ENCODE results near the gene CDKL4.

The CDKL4 gene

GRCh38 chr2:39150890-39151497, 92.8 kb downstream of the CDKL4 start:
- no peaks in the 10 kb centered on the region for H3K4me1 ChIP-seq (ENCODE audit: control insufficient read depth, insufficient read depth, low read length)
- no peaks in the 10 kb centered on the region for H3K36me3 ChIP-seq (ENCODE audit: control insufficient read depth in 2 of 2, insufficient read depth in 1 of 2, low read length in 2 of 2)
- no peak overlapping the region for H3K27ac ChIP-seq (ENCODE audit: extremely low read depth, low read depth, low read length)
- no peak overlapping the region for H3K4me3 ChIP-seq (ENCODE audit: low read depth, low read length)
- ChIA-PET CTCF (interaction anchor here (0.5 to 0.7 kb wide), 2 partner anchors 24 to 208 kb away, joined by 3 read pairs; no protein-coding TSS in a partner anchor), POLR2A (no interaction called here)
- no peaks in the 10 kb centered on the region for H3K9me3 ChIP-seq (ENCODE audit: control insufficient read depth, insufficient read depth, low read depth, low read length)
- TF ChIP-seq ZNF404 (tag by site-specific recombination; IDR thresholded peaks at IDR 0.05) = no peak

- CTCF ChIA-PET = no interaction called here
- Histone ChIP-seq H3K4me3 (ENCODE audit: low read depth, low read length) (no peak overlapping the region), H3K27ac (ENCODE audit: extremely low read depth, low read depth, low read length) (no peak overlapping the region), H3K4me1 (ENCODE audit: control insufficient read depth, insufficient read depth, low read length) (no peaks in the 10 kb centered on the region), H3K9me3 (ENCODE audit: control insufficient read depth, insufficient read depth, low read depth, low read length) (no peaks in the 10 kb centered on the region), H3K36me3 (ENCODE audit: control insufficient read depth in 2 of 2, insufficient read depth in 1 of 2, low read length in 2 of 2) (no peaks in the 10 kb centered on the region)
- POLR2A ChIA-PET = no interaction called here
- TF ChIP-seq ZNF274 (IDR thresholded peaks at IDR 0.05; ENCODE audit: low read length) (no peak), ZNF274 (tag by site-specific recombination; IDR thresholded peaks at IDR 0.05; ENCODE audit: borderline replicate concordance) (no peak), ZNF626 (tag by site-specific recombination; IDR thresholded peaks at IDR 0.05) (no peak), ZSCAN16 (tag by site-specific recombination; IDR thresholded peaks at IDR 0.05) (no peak), ZNF140 (tag by site-specific recombination; IDR thresholded peaks at IDR 0.05) (no peak), GLIS2 (tag by site-specific recombination; IDR thresholded peaks at IDR 0.05) (no peak), ZNF114 (tag by site-specific recombination; IDR thresholded peaks at IDR 0.05) (no peak), ZNF558 (tag by site-specific recombination; IDR thresholded peaks at IDR 0.05) (no peak), ZBTB21 (tag by site-specific recombination; IDR thresholded peaks at IDR 0.05) (no peak), ZNF16 (tag by site-specific recombination; IDR thresholded peaks at IDR 0.05; ENCODE audit: low read depth) (no peak), WT1 (tag by site-specific recombination; IDR thresholded peaks at IDR 0.05) (no peak), ZNF10 (tag by site-specific recombination; IDR thresholded peaks at IDR 0.05) (no peak), ZNF664 (tag by site-specific recombination; IDR thresholded peaks at IDR 0.05) (no peak), ZBTB20 (tag by site-specific recombination; IDR thresholded peaks at IDR 0.05) (no peak)
Observed at GRCh38 chr2:39150102-39150562, 93.6 kb downstream of the CDKL4 start.

GRCh38 chr2:39146630-39147029, 97.1 kb downstream of the CDKL4 start:
- H3K27ac ChIP-seq (ENCODE audit: extremely low read depth, low read depth, low read length) = no peak overlapping the region
- H3K36me3 ChIP-seq (ENCODE audit: control insufficient read depth in 2 of 2, insufficient read depth in 1 of 2, low read length in 2 of 2) = no peaks in the 10 kb centered on the region
- H3K9me3 ChIP-seq (ENCODE audit: control insufficient read depth, insufficient read depth, low read depth, low read length) = no peaks in the 10 kb centered on the region
- 0 out of 2 replicates have a peak, but pooled peaks cover 1% of the 10 kb centered on the region for H3K4me1 ChIP-seq (ENCODE audit: control insufficient read depth, insufficient read depth, low read length)
- CTCF ChIA-PET = no interaction called here
- H3K4me3 ChIP-seq (ENCODE audit: low read depth, low read length) = no peak overlapping the region
- POLR2A ChIA-PET = no interaction called here
- TF ChIP-seq ZNF10 (tag by site-specific recombination; IDR thresholded peaks at IDR 0.05) (no peak), ZNF202 (tag by site-specific recombination; IDR thresholded peaks at IDR 0.05; ENCODE audit: borderline replicate concordance) (no peak), SP2 (tag by site-specific recombination; IDR thresholded peaks at IDR 0.05) (no peak), YY2 (tag by site-specific recombination; IDR thresholded peaks at IDR 0.05) (no peak), ZNF140 (tag by site-specific recombination; IDR thresholded peaks at IDR 0.05) (no peak), ZBTB49 (tag by site-specific recombination; IDR thresholded peaks at IDR 0.05; ENCODE audit: low read depth) (no peak), ZNF146 (tag by site-specific recombination; IDR thresholded peaks at IDR 0.05) (no peak), ZNF837 (tag by site-specific recombination; IDR thresholded peaks at IDR 0.05) (no peak), GLI4 (tag by site-specific recombination; IDR thresholded peaks at IDR 0.05) (no peak), ZNF426 (tag by site-specific recombination; IDR thresholded peaks at IDR 0.05) (no peak), ZNF692 (tag by site-specific recombination; IDR thresholded peaks at IDR 0.05) (no peak), ZNF114 (tag by site-specific recombination; IDR thresholded peaks at IDR 0.05) (no peak), ZNF398 (tag by site-specific recombination; IDR thresholded peaks at IDR 0.05) (no peak), GFI1B (tag by site-specific recombination; IDR thresholded peaks at IDR 0.05) (no peak), ZBTB26 (tag by site-specific recombination; optimal IDR thresholded peaks at IDR 0.05) (no peak)
